MM.1S (cell line): Measurements from ENCODE around the gene CHST2.

Experiments used
- EZH2 ChIP-seq: fragments of 300-600 bp; sonication (generic); optimal IDR thresholded peaks from 2 replicates; pipeline ENCODE3; 2017; ENCODE audit warnings: low read depth, mild to moderate bottlenecking, antibody characterized with exemption, low read length, mixed read lengths
- TF ChIP-seq, protein P1 (sequence below): fragments of 300-600 bp; sonication (generic); IDR thresholded peaks from 2 replicates; pipeline ENCODE4 v1.5.1; 2016; ENCODE audit warnings: antibody characterized with exemption, low read length, mixed read lengths

DNA sequence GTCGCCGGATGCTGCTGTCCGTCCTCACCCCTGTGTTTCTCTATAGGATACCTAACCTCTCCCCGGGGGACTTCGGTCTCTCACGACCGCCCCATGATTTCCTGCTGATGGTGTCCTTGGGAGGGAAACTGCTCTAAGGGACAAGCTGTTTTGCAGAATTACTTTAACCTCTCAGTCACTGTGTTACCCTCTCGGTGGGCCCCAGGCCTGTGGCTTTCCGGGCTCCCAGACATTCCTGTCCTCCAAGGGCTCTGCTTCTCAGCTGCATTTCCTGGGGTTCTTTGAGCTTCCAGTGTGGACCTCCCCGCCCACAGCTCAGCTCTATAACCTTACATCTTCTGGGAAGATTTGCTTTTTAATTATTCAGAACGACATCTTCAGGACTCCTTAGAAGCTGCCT, 40.9 kb downstream of the CHST2 start:
- no peak for TF ChIP-seq EZH2
- TF ChIP-seq, protein P1, sequence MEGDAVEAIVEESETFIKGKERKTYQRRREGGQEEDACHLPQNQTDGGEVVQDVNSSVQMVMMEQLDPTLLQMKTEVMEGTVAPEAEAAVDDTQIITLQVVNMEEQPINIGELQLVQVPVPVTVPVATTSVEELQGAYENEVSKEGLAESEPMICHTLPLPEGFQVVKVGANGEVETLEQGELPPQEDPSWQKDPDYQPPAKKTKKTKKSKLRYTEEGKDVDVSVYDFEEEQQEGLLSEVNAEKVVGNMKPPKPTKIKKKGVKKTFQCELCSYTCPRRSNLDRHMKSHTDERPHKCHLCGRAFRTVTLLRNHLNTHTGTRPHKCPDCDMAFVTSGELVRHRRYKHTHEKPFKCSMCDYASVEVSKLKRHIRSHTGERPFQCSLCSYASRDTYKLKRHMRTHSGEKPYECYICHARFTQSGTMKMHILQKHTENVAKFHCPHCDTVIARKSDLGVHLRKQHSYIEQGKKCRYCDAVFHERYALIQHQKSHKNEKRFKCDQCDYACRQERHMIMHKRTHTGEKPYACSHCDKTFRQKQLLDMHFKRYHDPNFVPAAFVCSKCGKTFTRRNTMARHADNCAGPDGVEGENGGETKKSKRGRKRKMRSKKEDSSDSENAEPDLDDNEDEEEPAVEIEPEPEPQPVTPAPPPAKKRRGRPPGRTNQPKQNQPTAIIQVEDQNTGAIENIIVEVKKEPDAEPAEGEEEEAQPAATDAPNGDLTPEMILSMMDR, result no peak
